CD14-positive monocyte (primary cell): Measurements from ENCODE around the gene KDM3B. TPM values are rescaled to one million over a fixed set of nuclear protein-coding genes. Genes with fewer than 3 reads are reported as not detected.

ENCODE experiments used
- DNase-seq, 3 donors: peaks; one replicate each; pipeline ENCODE4 v3.0.0-alpha.2; 2011 to 2022
- H2AFZ ChIP-seq: 2 replicates; pipeline ENCODE4 v1.6.0; 2012; ENCODE audit warnings: mild to moderate bottlenecking, low read depth, low read length, inconsistent platforms; ENCODE audit not compliant: insufficient read depth, poor library complexity, severe bottlenecking
- H3K27ac ChIP-seq, 2 donors: 1 replicate in 1 of 2; 2 replicates in 1 of 2; pipeline ENCODE4 v1.5.1; 2012 to 2013; ENCODE audit warnings: low read length in 2 of 2, control low read depth in 1 of 2, inconsistent platforms in 1 of 2, low read depth in 1 of 2, mild to moderate bottlenecking in 1 of 2
- H3K27me3 ChIP-seq, 2 donors: one replicate each; pipeline versions ENCODE4 v1.6.0 to v1.6.1; 2011 to 2013; ENCODE audit warnings: low read length in 2 of 2; ENCODE audit not compliant: control insufficient read depth in 2 of 2, insufficient read depth in 2 of 2
- H3K36me3 ChIP-seq, 2 donors: replicated peaks in 1 of 2; 1 replicate in 1 of 2; 2 replicates in 1 of 2; pipeline versions ENCODE4 v1.5.1 to v1.6.1; 2012 to 2013; ENCODE audit warnings: low read length in 2 of 2, control low read depth in 1 of 2, inconsistent platforms in 1 of 2, mild to moderate bottlenecking in 1 of 2; ENCODE audit not compliant: insufficient read depth in 2 of 2, control insufficient read depth in 1 of 2
- H3K4me1 ChIP-seq, 2 donors: 1 replicate in 1 of 2; 2 replicates in 1 of 2; pipeline versions ENCODE4 v1.5.1 to v1.6.1; 2012 to 2013; ENCODE audit warnings: low read length in 2 of 2, control low read depth in 1 of 2, inconsistent platforms in 1 of 2, mild to moderate bottlenecking in 1 of 2, moderate library complexity in 1 of 2; ENCODE audit not compliant: insufficient read depth in 2 of 2, control insufficient read depth in 1 of 2
- H3K4me2 ChIP-seq: replicated peaks from 2 replicates; pipeline ENCODE3; 2012; ENCODE audit warnings: low read length, moderate library complexity, mild to moderate bottlenecking; ENCODE audit not compliant: poor library complexity, severe bottlenecking; ENCODE audit errors: extremely low read depth
- H3K4me3 ChIP-seq, 3 experiments: fragments of 200-600 bp in 1 of 3; sonication (generic) in 1 of 3; replicated peaks in 1 of 3; 1 replicate in 2 of 3; 2 replicates in 1 of 3; pipeline ENCODE4 v1.5.1; 2011 to 2013; ENCODE audit warnings: low read length in 3 of 3, mild to moderate bottlenecking in 3 of 3, control low read depth in 2 of 3, low read depth in 2 of 3, inconsistent platforms in 1 of 3, moderate library complexity in 1 of 3
- H3K79me2 ChIP-seq: 2 replicates; pipeline ENCODE4 v1.6.0; 2012; ENCODE audit warnings: mild to moderate bottlenecking, control low read depth, inconsistent platforms, low read length, moderate library complexity; ENCODE audit not compliant: insufficient read depth
- H3K9ac ChIP-seq: 2 replicates; pipeline ENCODE4 v1.6.0; 2017; ENCODE audit warnings: low read length, mild to moderate bottlenecking; ENCODE audit not compliant: insufficient read depth, poor library complexity, severe bottlenecking
- H3K9me3 ChIP-seq, 2 donors: replicated peaks in 1 of 2; 1 replicate in 1 of 2; 2 replicates in 1 of 2; pipeline versions ENCODE4 v1.5.1 to v1.6.1; 2012 to 2013; ENCODE audit warnings: low read length in 2 of 2, control low read depth in 1 of 2; ENCODE audit not compliant: control insufficient read depth in 1 of 2, insufficient read depth in 1 of 2
- H4K20me1 ChIP-seq: 2 replicates; pipeline ENCODE4 v1.6.0; 2012; ENCODE audit warnings: mild to moderate bottlenecking, low read length, control low read depth, moderate library complexity; ENCODE audit not compliant: insufficient read depth
- H3K27ac Mint-ChIP-seq, 7 donors: one replicate each; pipeline ENCODE4 v1.8.0; 2020; ENCODE audit warnings: mild to moderate bottlenecking in 7 of 7, mixed read lengths in 7 of 7, moderate library complexity in 6 of 7, inconsistent platforms in 2 of 7
- H3K27me3 Mint-ChIP-seq, 3 donors: one replicate each; pipeline ENCODE4 v1.8.0; 2021 to 2022; ENCODE audit warnings: low read depth in 3 of 3, mild to moderate bottlenecking in 3 of 3, mixed read lengths in 3 of 3, moderate library complexity in 3 of 3, inconsistent platforms in 1 of 3
- H3K36me3 Mint-ChIP-seq, 2 donors: one replicate each; pipeline ENCODE4 v1.8.0; 2020; ENCODE audit warnings: mixed read lengths in 2 of 2, inconsistent platforms in 1 of 2, mild to moderate bottlenecking in 1 of 2
- H3K4me1 Mint-ChIP-seq: one replicate; pipeline ENCODE4 v1.8.0; 2020; ENCODE audit warnings: mild to moderate bottlenecking, mixed read lengths
- H3K4me3 Mint-ChIP-seq, 2 donors: one replicate each; pipeline ENCODE4 v1.8.0; 2020; ENCODE audit warnings: mild to moderate bottlenecking in 2 of 2, mixed read lengths in 2 of 2, moderate library complexity in 1 of 2
- H3K9me3 Mint-ChIP-seq, 7 donors: one replicate each; pipeline ENCODE4 v1.8.0; 2020 to 2022; ENCODE audit warnings: mixed read lengths in 7 of 7, mild to moderate bottlenecking in 6 of 7, moderate library complexity in 6 of 7, inconsistent platforms in 2 of 7
- CTCF ChIP-seq: fragments of 200-600 bp; IDR thresholded peaks from one replicate; pipeline ENCODE4 v1.8.0; 2022; ENCODE audit warnings: antibody characterized with exemption, mild to moderate bottlenecking
- WGBS: methylation state at CpG from one replicate; pipeline ENCODE4 v1.1.5; 2013; ENCODE audit warnings: missing lambda C conversion rate; ENCODE audit not compliant: insufficient coverage; 5-methylcytosine and 5-hydroxymethylcytosine counted together
- intact Hi-C, 2 donors: fragments of 100-400 bp; cut with micrococcal nuclease; formaldehyde crosslinking; loops; one replicate each; pipeline versions ENCODE4 v1.15.0 to v1.15.1; 2023
- polyA plus RNA-seq, 3 donors: library from polyadenylated mRNA; depleted of rRNA in 1 of 3; unstranded in 2 of 3; stranded (reverse) in 1 of 3; fragments of 300-500 nt in 2 of 3; fragments of >200 nt in 1 of 3; fragmentation: Illumina TruSeq in 2 of 3; gene quantifications; 1 replicate in 2 of 3; 2 replicates in 1 of 3; pipeline ENCODE4 v1.2.3, GENCODE V29; 2012 to 2021

KDM3B gene
- polyA plus RNA-seq, 3 donors = 11.7 to 52.1 (median 17.4) TPM

GRCh38 chr5:138468966-138469539 lies 116.6 kb downstream of the KDM3B start:
- H3K27ac Mint-ChIP-seq = peak overlapping the region in 1 of 7 donors; percentile 42
- peaks cover 23% of the 10 kb centered on the region for H4K20me1 ChIP-seq
- no peaks in the 10 kb centered on the region for H3K36me3 ChIP-seq
- peaks cover 22 to 36% (median 34%) of the 10 kb centered on the region in 3 donors for H3K27me3 Mint-ChIP-seq
- H3K9me3 ChIP-seq = no peaks in the 10 kb centered on the region
- WGBS = 97% methylated on average over 7 of the region's 8 CpGs
- peaks cover 27% of the 10 kb centered on the region for H3K4me1 Mint-ChIP-seq
- H2AFZ ChIP-seq = no peak overlapping the region
- DNase-seq = no peak
- no peak overlapping the region for H3K4me2 ChIP-seq
- H3K27ac ChIP-seq = no peak overlapping the region
- peak overlapping the region in 1 of 2 donors; percentile 51 for H3K4me3 Mint-ChIP-seq
- intact Hi-C loops = loop anchor here (2.0 to 10.0 kb wide), 2 partner anchors 16 to 76 kb away; partner anchors contain the start of gene ETF1 (in 1 of the 2)
- peaks cover 18 to 23% of the 10 kb centered on the region in 2 donors for H3K36me3 Mint-ChIP-seq
- H3K4me1 ChIP-seq = peaks cover 29 to 38% of the 10 kb centered on the region in 2 donors
- H3K27me3 ChIP-seq = peaks cover 3 to 23% of the 10 kb centered on the region in 2 donors
- peaks cover 0 to 15% (median 5%) of the 10 kb centered on the region in 7 donors for H3K9me3 Mint-ChIP-seq
- no peak for TF ChIP-seq CTCF
- no peak overlapping the region for H3K4me3 ChIP-seq
- H3K79me2 ChIP-seq = no peaks in the 10 kb centered on the region
- H3K9ac ChIP-seq = no peak overlapping the region

GRCh38 chr5:138469540-138470321 lies 117.2 kb downstream of the KDM3B start:
- TF ChIP-seq CTCF = no peak
- no peaks in the 10 kb centered on the region for H3K79me2 ChIP-seq
- peak in 1 of 3 donors; percentile 52 for DNase-seq
- no peak overlapping the region for H3K27ac ChIP-seq
- intact Hi-C loops = loop anchor here (2.0 to 10.0 kb wide), 2 partner anchors 15 to 75 kb away; partner anchors contain the start of gene ETF1 (in 1 of the 2)
- peaks cover 3 to 25% of the 10 kb centered on the region in 2 donors for H3K27me3 ChIP-seq
- peak overlapping the region in 2 of 7 donors; percentile 42 to 85 for H3K27ac Mint-ChIP-seq
- no peak overlapping the region for H3K9ac ChIP-seq
- H3K4me3 ChIP-seq = no peak overlapping the region
- H3K36me3 ChIP-seq = no peaks in the 10 kb centered on the region
- H3K9me3 Mint-ChIP-seq = peaks cover 0 to 15% (median 5%) of the 10 kb centered on the region in 7 donors
- H3K27me3 Mint-ChIP-seq = peaks cover 22 to 41% (median 37%) of the 10 kb centered on the region in 3 donors
- no peaks in the 10 kb centered on the region for H3K9me3 ChIP-seq
- peaks cover 18 to 23% of the 10 kb centered on the region in 2 donors for H3K36me3 Mint-ChIP-seq
- no peak overlapping the region for H3K4me2 ChIP-seq
- peaks cover 27% of the 10 kb centered on the region for H3K4me1 Mint-ChIP-seq
- H3K4me1 ChIP-seq = peaks cover 24 to 32% of the 10 kb centered on the region in 2 donors
- WGBS = 94% methylated on average over 6 of the region's 8 CpGs
- H2AFZ ChIP-seq = no peak overlapping the region
- H3K4me3 Mint-ChIP-seq = no peak overlapping the region
- peaks cover 23% of the 10 kb centered on the region for H4K20me1 ChIP-seq
